HepG2 (cell line): ENCODE measurements around the gene APEX2. TPM values are rescaled to one million over a fixed set of nuclear protein-coding genes. Genes with fewer than 3 reads are reported as not detected.

Source experiments
- ATAC-seq: fragments of 200-7000 bp; cut with Tn5 transposase; 3 replicates; pipeline ENCODE4 v1.9.1; 2020; ENCODE audit warnings: mild to moderate bottlenecking, moderate library complexity
- BruUV-seq: library from RNA; stranded (reverse); fragments of 400-500 nt; replicated peaks from 2 replicates; lab custom pipeline; 2021; lab: Mats Ljungman, UMichigan
- CTCF ChIA-PET: fragments of 300-600 bp; formaldehyde crosslinking; extraction: SDS; loops from one replicate; lab custom pipeline; 2021; ENCODE audit warnings: low total read pairs, inconsistent platforms, low intra/inter-chr PET ratio; lab: Yijun Ruan, JAX
- POLR2A ChIA-PET: fragments of 350-600 bp; sonication (Branson Sonifier 250); formaldehyde crosslinking; loops from one replicate; lab custom pipeline; 2020; ENCODE audit warnings: antibody characterized with exemption, inconsistent platforms; lab: Yijun Ruan, JAX
- DNase-seq: peaks from one replicate; pipeline ENCODE4 v3.0.0-alpha.2; 2015; ENCODE audit warnings: low spot score
- FAIRE-seq: peaks from 3 replicates; lab custom pipeline; 2011; peaks lifted over from hg19 to GRCh38; lab: Jason Lieb, UNC
- H2AFZ ChIP-seq: one replicate; pipeline ENCODE4 v1.6.1; 2011; ENCODE audit warnings: low read length, inconsistent platforms
- H3K27ac ChIP-seq: fragments of 300-600 bp; 3 replicates; pipeline ENCODE4 v1.8.0; 2011; ENCODE audit warnings: mixed run types, mild to moderate bottlenecking, mixed read lengths, low read length, inconsistent platforms; ENCODE audit not compliant: insufficient read depth; ENCODE audit errors: extremely low read length
- H3K27me3 ChIP-seq, 2 experiments: fragments of 200-600 bp in 1 of 2; 2 replicates in 1 of 2; 3 replicates in 1 of 2; pipeline versions ENCODE4 v1.6.0 to v1.8.0; 2011; ENCODE audit warnings: low read length in 2 of 2, mild to moderate bottlenecking in 2 of 2, moderate library complexity in 2 of 2, inconsistent platforms in 1 of 2; ENCODE audit not compliant: insufficient read depth in 2 of 2, control insufficient read depth in 1 of 2
- H3K36me3 ChIP-seq, 2 experiments: fragments of 200-600 bp in 1 of 2; replicated peaks in 1 of 2; 2 replicates in 1 of 2; 3 replicates in 1 of 2; pipeline versions ENCODE4 v1.5.1 to v1.8.0; 2011; ENCODE audit warnings: low read length in 2 of 2, inconsistent platforms in 1 of 2; ENCODE audit not compliant: insufficient read depth in 2 of 2, control insufficient read depth in 1 of 2
- H3K4me1 ChIP-seq: 2 replicates; pipeline ENCODE4 v1.5.1; 2012; ENCODE audit warnings: low read length, inconsistent platforms; ENCODE audit not compliant: insufficient read depth
- H3K4me2 ChIP-seq: 2 replicates; pipeline ENCODE4 v1.6.0; 2011; ENCODE audit warnings: low read depth, low read length, inconsistent platforms
- H3K4me3 ChIP-seq, 3 experiments: fragments of 200-600 bp in 1 of 3; sonication (generic), shearing (Covaris generic) in 1 of 3; replicated peaks in 1 of 3; 2 replicates each; pipeline ENCODE4 v1.5.1; 2011 to 2016; ENCODE audit warnings: low read length in 3 of 3, inconsistent platforms in 2 of 3, low read depth in 2 of 3, mild to moderate bottlenecking in 2 of 3, control low read depth in 1 of 3, mixed read lengths in 1 of 3; ENCODE audit not compliant: insufficient read depth in 1 of 3
- H3K79me2 ChIP-seq: one replicate; pipeline ENCODE4 v1.6.1; 2011; ENCODE audit warnings: low read length, inconsistent platforms; ENCODE audit not compliant: insufficient read depth
- H3K9ac ChIP-seq: 2 replicates; pipeline ENCODE4 v1.6.0; 2011; ENCODE audit warnings: mild to moderate bottlenecking, low read depth, low read length, inconsistent platforms; ENCODE audit not compliant: insufficient read depth
- H3K9me3 ChIP-seq: 2 replicates; pipeline ENCODE4 v1.5.1; 2012; ENCODE audit warnings: mild to moderate bottlenecking, low read length
- H4K20me1 ChIP-seq: 2 replicates; pipeline ENCODE4 v1.6.0; 2011; ENCODE audit warnings: inconsistent platforms, mild to moderate bottlenecking, low read length, moderate library complexity; ENCODE audit not compliant: insufficient read depth
- ARNT ChIP-seq: fragments of 450-650 bp; IDR thresholded peaks from 2 replicates; pipeline ENCODE4 v1.6.1; 2017
- ATF4 ChIP-seq, 2 experiments: fragments of 450-650 bp in 1 of 2; sonication (generic) in 1 of 2; formaldehyde crosslinking; IDR thresholded peaks; 2 replicates each; pipeline versions ENCODE4 v1.5.0 to v1.8.0; 2020 to 2022; ENCODE audit warnings: mild to moderate bottlenecking in 1 of 2, missing genetic modification reagents in 1 of 2
- BATF2 ChIP-seq: sonication (generic); formaldehyde crosslinking; IDR thresholded peaks from 2 replicates; pipeline ENCODE4 v1.8.0; 2022; ENCODE audit warnings: mild to moderate bottlenecking, missing genetic modification reagents, moderate library complexity
- CHD2 ChIP-seq: IDR thresholded peaks from 2 replicates; pipeline ENCODE4 v1.6.1; 2011; ENCODE audit warnings: low read depth, low read length, improper control_type of control experiment
- HNRNPUL1 ChIP-seq: fragments of 200-400 bp; formaldehyde crosslinking; IDR thresholded peaks from 2 replicates; pipeline ENCODE4 v1.6.1; 2017; ENCODE audit warnings: low read depth, mild to moderate bottlenecking, low read length, moderate library complexity
- KLF16 ChIP-seq, 2 experiments: sonication (generic) in 1 of 2; formaldehyde crosslinking in 1 of 2; IDR thresholded peaks; 2 replicates each; pipeline versions ENCODE4 v1.6.1 to v1.8.0; 2016 to 2023; ENCODE audit warnings: missing genetic modification reagents in 2 of 2, missing compliant biosample characterization in 1 of 2
- KLF6 ChIP-seq: IDR thresholded peaks from 2 replicates; pipeline ENCODE4 v1.8.0; 2016; ENCODE audit warnings: missing biosample characterization, missing genetic modification reagents
- NFATC3 ChIP-seq: sonication (generic); formaldehyde crosslinking; IDR thresholded peaks from 2 replicates; pipeline ENCODE4 v1.5.1; 2020; ENCODE audit warnings: mild to moderate bottlenecking, missing genetic modification reagents
- RBM22 ChIP-seq: fragments of 200-400 bp; formaldehyde crosslinking; optimal IDR thresholded peaks from 2 replicates; pipeline ENCODE3; 2017; ENCODE audit warnings: mild to moderate bottlenecking, low read length, moderate library complexity
- ZMYM3 ChIP-seq: sonication (generic); formaldehyde crosslinking; IDR thresholded peaks from 2 replicates; pipeline ENCODE4 v1.5.1; 2020; ENCODE audit warnings: mild to moderate bottlenecking, missing genetic modification reagents
- ZNF430 ChIP-seq: sonication (generic); formaldehyde crosslinking; IDR thresholded peaks from 2 replicates; pipeline ENCODE4 v1.9.0; 2021; ENCODE audit warnings: mild to moderate bottlenecking, missing genetic modification reagents
- ZNF570 ChIP-seq: sonication (generic); formaldehyde crosslinking; IDR thresholded peaks from 2 replicates; pipeline ENCODE4 v1.4.0; 2020; ENCODE audit warnings: mild to moderate bottlenecking, missing genetic modification reagents, borderline replicate concordance
- ZNF776 ChIP-seq: sonication (generic); formaldehyde crosslinking; IDR thresholded peaks from 2 replicates; pipeline ENCODE4 v1.4.0; 2020; ENCODE audit warnings: mild to moderate bottlenecking, missing genetic modification reagents
- WGBS: methylation state at CpG from one replicate; pipeline ENCODE4 v1.1.6; 2017; ENCODE audit warnings: low lambda C conversion rate; 5-methylcytosine and 5-hydroxymethylcytosine counted together
- in situ Hi-C: cut with HindIII; loops from 2 replicates; pipeline ENCODE4 v1.10.0; 2017; ENCODE audit warnings: low pct_unique_long_range_greater_than_20kb; ENCODE audit not compliant: extremely low pct_ligation_motif_present
- intact Hi-C: fragments of 100-400 bp; cut with micrococcal nuclease; formaldehyde crosslinking; loops from one replicate; pipeline ENCODE4 v1.10.0; 2022; ENCODE audit not compliant: unreplicated experiment
- polyA plus RNA-seq, 8 experiments: library from polyadenylated mRNA; depleted of rRNA in 3 of 8; stranded (reverse) in 7 of 8; unstranded in 1 of 8; fragments of >200 nt; fragmentation: Illumina TruSeq in 4 of 8; extraction: Trizol in 4 of 8; gene quantifications; 2 replicates each; pipeline versions ENCODE4 v1.2.1 to v1.2.3, GENCODE V29; 2011 to 2016; ENCODE audit warnings: low read depth in 4 of 8, missing spikeins in 1 of 8, mixed read lengths in 1 of 8; ENCODE audit not compliant: insufficient read depth in 1 of 8
- total RNA-seq, 5 experiments: library from RNA; depleted of rRNA; stranded (reverse); fragments of >200 nt; fragmentation: Illumina TruSeq; extraction: Trizol; gene quantifications; 2 replicates each; pipeline ENCODE4 v1.2.3, GENCODE V29; 2016; ENCODE audit warnings: low read depth in 1 of 5
- TF ChIP-seq, protein P1 (sequence below): sonication (generic); formaldehyde crosslinking; IDR thresholded peaks from 2 replicates; pipeline ENCODE4 v1.4.0; 2020; ENCODE audit warnings: missing genetic modification reagents; ENCODE audit errors: not compliant biosample characterization
- TF ChIP-seq, protein P2 (sequence below): sonication (generic); formaldehyde crosslinking; IDR thresholded peaks from 2 replicates; pipeline ENCODE4 v1.4.0; 2020; ENCODE audit warnings: missing genetic modification reagents
- TF ChIP-seq, protein P3 (sequence below): sonication (generic); formaldehyde crosslinking; IDR thresholded peaks from 2 replicates; pipeline ENCODE4 v1.4.0; 2020; ENCODE audit warnings: mild to moderate bottlenecking, missing genetic modification reagents

The APEX2 gene
- total and polyA plus RNA-seq, 2 of the 13 experiments (the other 11 are each of a cell fraction or from before 2014, with no cell fraction given) = 12.7 to 17.8 TPM

GRCh38 chrX:55014897-55015299, 14.7 kb downstream of the APEX2 start:
- in situ Hi-C loops = no loop called here
- Histone ChIP-seq H3K4me3 (no peak overlapping the region), H3K79me2 (no peaks in the 10 kb centered on the region), H4K20me1 (no peaks in the 10 kb centered on the region), H3K9ac (no peak overlapping the region), H3K27ac (no peak overlapping the region), H3K4me1 (no peaks in the 10 kb centered on the region), H2AFZ (no peak overlapping the region), H3K27me3 (no peaks in the 10 kb centered on the region), H3K4me2 (no peak overlapping the region), H3K36me3 (no peaks in the 10 kb centered on the region), H3K9me3 (no peaks in the 10 kb centered on the region)
- intact Hi-C loops = no loop called here
- CTCF ChIA-PET = no interaction called here
- no TSS peak for BruUV-seq
- POLR2A ChIA-PET = no interaction called here
- WGBS = no CpG with 5 or more reads among the region's 4 CpGs
- no peak for DNase-seq
- ATAC-seq = no peak
- FAIRE-seq = no peak
- TF ChIP-seq, protein P1, sequence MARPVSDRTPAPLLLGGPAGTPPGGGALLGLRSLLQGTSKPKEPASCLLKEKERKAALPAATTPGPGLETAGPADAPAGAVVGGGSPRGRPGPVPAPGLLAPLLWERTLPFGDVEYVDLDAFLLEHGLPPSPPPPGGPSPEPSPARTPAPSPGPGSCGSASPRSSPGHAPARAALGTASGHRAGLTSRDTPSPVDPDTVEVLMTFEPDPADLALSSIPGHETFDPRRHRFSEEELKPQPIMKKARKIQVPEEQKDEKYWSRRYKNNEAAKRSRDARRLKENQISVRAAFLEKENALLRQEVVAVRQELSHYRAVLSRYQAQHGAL (CRISPR knock-in tag) = no peak
- no peak for TF ChIP-seq ZNF776
- no peak for TF ChIP-seq RBM22
- no peak for TF ChIP-seq ZNF430
- TF ChIP-seq ARNT = no peak
- TF ChIP-seq NFATC3 = no peak
- TF ChIP-seq ZNF570 (CRISPR knock-in tag) = no peak
- TF ChIP-seq, protein P2, sequence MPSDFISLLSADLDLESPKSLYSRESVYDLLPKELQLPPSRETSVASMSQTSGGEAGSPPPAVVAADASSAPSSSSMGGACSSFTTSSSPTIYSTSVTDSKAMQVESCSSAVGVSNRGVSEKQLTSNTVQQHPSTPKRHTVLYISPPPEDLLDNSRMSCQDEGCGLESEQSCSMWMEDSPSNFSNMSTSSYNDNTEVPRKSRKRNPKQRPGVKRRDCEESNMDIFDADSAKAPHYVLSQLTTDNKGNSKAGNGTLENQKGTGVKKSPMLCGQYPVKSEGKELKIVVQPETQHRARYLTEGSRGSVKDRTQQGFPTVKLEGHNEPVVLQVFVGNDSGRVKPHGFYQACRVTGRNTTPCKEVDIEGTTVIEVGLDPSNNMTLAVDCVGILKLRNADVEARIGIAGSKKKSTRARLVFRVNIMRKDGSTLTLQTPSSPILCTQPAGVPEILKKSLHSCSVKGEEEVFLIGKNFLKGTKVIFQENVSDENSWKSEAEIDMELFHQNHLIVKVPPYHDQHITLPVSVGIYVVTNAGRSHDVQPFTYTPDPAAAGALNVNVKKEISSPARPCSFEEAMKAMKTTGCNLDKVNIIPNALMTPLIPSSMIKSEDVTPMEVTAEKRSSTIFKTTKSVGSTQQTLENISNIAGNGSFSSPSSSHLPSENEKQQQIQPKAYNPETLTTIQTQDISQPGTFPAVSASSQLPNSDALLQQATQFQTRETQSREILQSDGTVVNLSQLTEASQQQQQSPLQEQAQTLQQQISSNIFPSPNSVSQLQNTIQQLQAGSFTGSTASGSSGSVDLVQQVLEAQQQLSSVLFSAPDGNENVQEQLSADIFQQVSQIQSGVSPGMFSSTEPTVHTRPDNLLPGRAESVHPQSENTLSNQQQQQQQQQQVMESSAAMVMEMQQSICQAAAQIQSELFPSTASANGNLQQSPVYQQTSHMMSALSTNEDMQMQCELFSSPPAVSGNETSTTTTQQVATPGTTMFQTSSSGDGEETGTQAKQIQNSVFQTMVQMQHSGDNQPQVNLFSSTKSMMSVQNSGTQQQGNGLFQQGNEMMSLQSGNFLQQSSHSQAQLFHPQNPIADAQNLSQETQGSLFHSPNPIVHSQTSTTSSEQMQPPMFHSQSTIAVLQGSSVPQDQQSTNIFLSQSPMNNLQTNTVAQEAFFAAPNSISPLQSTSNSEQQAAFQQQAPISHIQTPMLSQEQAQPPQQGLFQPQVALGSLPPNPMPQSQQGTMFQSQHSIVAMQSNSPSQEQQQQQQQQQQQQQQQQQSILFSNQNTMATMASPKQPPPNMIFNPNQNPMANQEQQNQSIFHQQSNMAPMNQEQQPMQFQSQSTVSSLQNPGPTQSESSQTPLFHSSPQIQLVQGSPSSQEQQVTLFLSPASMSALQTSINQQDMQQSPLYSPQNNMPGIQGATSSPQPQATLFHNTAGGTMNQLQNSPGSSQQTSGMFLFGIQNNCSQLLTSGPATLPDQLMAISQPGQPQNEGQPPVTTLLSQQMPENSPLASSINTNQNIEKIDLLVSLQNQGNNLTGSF (CRISPR knock-in tag) = no peak
- no peak for TF ChIP-seq CHD2
- TF ChIP-seq, protein P3, sequence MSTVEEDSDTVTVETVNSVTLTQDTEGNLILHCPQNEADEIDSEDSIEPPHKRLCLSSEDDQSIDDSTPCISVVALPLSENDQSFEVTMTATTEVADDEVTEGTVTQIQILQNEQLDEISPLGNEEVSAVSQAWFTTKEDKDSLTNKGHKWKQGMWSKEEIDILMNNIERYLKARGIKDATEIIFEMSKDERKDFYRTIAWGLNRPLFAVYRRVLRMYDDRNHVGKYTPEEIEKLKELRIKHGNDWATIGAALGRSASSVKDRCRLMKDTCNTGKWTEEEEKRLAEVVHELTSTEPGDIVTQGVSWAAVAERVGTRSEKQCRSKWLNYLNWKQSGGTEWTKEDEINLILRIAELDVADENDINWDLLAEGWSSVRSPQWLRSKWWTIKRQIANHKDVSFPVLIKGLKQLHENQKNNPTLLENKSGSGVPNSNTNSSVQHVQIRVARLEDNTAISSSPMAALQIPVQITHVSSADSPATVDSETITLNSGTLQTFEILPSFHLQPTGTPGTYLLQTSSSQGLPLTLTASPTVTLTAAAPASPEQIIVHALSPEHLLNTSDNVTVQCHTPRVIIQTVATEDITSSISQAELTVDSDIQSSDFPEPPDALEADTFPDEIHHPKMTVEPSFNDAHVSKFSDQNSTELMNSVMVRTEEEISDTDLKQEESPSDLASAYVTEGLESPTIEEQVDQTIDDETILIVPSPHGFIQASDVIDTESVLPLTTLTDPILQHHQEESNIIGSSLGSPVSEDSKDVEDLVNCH (CRISPR knock-in tag) = no peak
- no peak for TF ChIP-seq ATF4 (CRISPR knock-in tag; IDR thresholded peaks at IDR 0.05)
- no peak for TF ChIP-seq HNRNPUL1
- TF ChIP-seq KLF6 (CRISPR knock-in tag) = no peak
- no peak for TF ChIP-seq KLF16 (CRISPR knock-in tag; IDR thresholded peaks at IDR 0.05)
- TF ChIP-seq ZMYM3 (CRISPR knock-in tag) = no peak
- no peak for TF ChIP-seq BATF2 (CRISPR knock-in tag)
